HG02981 (cell line): ENCODE results near the gene HP.
"Not testable (repeated sequence)": the region's sequence is repeated elsewhere in the genome, so short reads cannot be mapped to it uniquely, and the experiment has no call there.

ENCODE experiments used
- ATAC-seq: cut with Tn5 transposase; IDR thresholded peaks from one replicate; pipeline ENCODE4 v1.9.1; 2021; ENCODE audit warnings: mild to moderate bottlenecking, moderate library complexity; ENCODE audit not compliant: unreplicated experiment

The HP gene

GRCh38 chr16:72054254-72054847 is at the start of gene HP:
Gene HP (plus strand): TSS chr16:72054505. CDS start chr16:72054653, 148 bp downstream.
- ATAC-seq: not testable (repeated sequence)

- not testable (repeated sequence) for ATAC-seq
Observed at GRCh38 chr16:72008065-72008423, 46.3 kb upstream of the HP start.

DNA sequence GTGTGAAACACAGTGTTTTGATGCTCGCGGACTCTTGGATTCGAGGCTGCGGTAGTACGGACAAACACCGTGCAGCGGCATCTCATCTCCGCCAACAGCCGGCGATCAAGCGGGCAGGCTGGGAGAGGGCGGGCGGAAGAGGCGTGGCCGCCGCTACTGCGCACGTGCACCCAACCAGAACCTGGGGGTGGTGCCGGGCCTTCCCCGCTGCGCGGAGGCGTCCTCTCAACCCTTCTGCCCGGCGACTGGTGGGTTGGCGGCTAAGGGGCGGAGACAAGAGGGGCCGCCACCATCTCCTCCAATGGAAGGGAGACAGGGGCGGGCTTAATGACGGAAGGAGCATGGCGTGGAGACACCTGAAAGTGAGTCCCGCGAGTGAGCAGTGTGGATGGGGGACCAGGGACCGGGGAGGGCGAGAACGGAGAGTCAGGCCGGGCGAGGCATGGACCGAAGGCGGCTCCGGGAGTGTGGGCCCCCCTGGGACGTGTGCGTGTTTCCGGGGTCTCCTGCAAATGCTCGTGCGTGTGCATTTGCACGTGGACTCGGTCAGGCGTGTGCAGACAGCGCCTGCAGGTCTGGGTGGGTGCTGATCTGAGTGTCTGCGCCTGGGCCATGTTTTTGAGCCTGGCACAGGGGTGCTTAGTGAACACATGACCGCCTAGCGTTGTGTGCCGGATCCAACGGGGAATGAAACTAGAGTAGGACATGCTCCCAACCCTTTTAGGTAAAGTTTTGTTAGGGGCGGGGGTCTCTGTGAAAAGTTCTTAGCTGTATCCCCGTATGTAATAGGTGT is 45.7 kb upstream of the HP start, which contains the start of gene DHODH:
DHODH (plus strand) TSS at position 321 of the 793 bp plus-strand sequence; CDS start at position 342, 21 bp downstream.
- ATAC-seq: peak; percentile 99

DNA sequence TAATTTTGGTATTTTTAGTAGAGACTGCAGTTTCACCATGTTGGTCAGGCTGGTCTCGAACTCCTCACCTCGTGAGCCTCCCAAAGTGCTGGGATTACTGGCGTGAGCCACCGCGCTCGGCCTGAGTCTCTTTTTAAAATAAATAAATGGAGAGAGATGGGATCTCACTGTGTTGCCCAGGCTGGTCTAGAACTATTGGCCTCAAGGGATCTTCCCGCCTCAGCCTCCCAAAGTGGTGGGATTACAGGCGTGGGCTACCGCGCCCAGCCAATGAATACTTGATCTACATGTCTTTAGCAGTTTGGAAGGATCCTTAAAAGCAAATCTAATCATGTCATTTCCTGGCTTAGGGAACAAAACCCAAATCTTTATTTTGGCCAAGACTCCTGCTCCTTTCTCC is 44.5 kb upstream of the HP start:
- ATAC-seq: no peak

GRCh38 chr16:72012607-72013006 is 41.7 kb upstream of the HP start:
- no peak for ATAC-seq

- no peak for ATAC-seq
Observed at GRCh38 chr16:72013389-72013788, 40.9 kb upstream of the HP start.

DNA sequence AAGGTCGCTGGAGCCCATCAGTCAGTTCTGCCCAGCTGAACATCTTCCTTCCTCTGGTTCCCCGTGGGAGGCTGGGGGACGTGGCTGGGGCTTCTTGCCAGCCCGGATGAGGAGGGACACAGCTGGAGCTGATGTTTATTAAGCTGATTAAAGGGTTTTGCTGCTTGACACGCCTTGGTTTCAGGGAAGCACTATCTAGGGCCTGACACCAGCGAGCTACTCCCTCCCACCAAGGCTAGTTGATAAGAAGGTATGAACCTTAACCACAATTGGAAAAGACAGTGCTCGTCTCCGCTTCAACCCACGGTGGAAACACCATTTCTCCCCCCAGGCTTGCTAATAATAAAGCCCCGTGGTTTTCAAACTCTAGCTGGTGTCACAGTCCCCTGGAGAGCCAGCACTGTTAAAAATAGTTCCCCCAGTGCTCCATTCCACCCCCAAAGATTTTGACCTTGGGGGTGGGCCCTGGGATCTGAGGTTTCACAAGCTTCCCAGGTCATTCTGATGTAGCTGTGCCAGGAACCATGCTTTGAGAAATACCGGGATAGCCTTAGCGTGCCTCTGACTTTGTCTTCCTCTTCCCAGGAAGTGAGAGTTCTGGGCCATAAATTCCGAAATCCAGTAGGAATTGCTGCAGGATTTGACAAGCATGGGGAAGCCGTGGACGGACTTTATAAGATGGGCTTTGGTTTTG is 40.3 kb upstream of the HP start:
- no peak for ATAC-seq

- ATAC-seq: no peak
Observed at GRCh38 chr16:72014675-72015074, 39.6 kb upstream of the HP start.

DNA sequence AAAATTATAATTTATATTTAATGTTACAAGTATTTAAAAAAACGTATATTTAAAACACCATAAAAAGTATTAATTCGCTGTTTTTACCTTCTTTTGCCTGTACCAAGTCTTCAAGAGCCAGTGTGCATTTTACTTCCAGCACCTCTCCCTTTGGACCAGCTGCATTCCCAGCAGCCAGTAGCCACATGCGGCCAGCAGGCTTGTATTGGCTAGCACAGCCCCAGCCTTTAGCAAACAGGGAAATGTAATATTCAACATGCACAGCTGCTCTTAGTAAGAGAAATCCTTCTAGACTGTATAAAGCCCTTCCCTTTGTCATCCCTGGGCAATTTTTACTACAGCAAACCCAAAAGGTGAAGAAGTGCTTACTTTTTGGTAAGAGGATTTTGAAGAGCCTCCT is 39.2 kb upstream of the HP start:
- no peak for ATAC-seq

GRCh38 chr16:72018470-72018869 is 35.8 kb upstream of the HP start:
- ATAC-seq: no peak

- no peak for ATAC-seq
Observed at GRCh38 chr16:72021043-72021442, 33.3 kb upstream of the HP start.

DNA sequence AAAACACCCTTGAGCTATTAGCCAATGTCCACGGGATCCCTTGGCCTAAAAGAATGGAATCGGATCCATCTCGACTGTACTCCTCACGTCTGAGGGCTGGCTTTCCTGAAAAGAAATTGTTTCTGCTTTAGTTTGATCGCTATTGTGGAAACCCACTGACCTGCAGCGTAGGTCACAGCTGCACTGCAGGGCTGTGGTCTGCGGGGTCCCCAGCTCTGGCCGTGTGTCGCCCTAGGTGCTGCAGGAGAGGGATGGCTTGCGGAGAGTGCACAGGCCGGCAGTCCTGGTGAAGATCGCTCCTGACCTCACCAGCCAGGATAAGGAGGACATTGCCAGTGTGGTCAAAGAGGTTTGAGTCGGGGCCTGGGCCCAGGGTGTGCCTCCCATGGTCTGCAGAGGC is 32.2 kb upstream of the HP start:
- no peak for ATAC-seq

DNA sequence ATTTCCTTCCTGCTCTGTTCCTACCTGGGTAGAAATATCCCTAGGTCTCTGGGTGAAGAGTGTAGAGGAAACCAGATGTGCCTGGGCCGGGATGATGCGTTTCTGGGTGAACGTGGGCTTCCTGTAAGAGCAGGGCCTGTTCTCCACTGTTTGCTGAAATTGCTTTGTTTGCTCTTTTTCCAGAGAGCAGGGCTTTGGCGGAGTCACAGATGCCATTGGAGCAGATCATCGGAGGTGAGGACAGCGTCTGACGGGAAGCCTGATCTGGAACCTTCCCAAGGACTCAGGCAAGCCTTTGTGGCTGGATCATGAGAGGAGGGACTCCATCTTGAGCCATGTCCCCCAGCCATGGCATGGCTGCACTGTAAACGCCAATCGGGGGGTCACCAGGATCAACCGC is 30.3 kb upstream of the HP start:
- no peak for ATAC-seq

- ATAC-seq: no peak
Observed at GRCh38 chr16:72024862-72025382, 29.4 kb upstream of the HP start.

DNA sequence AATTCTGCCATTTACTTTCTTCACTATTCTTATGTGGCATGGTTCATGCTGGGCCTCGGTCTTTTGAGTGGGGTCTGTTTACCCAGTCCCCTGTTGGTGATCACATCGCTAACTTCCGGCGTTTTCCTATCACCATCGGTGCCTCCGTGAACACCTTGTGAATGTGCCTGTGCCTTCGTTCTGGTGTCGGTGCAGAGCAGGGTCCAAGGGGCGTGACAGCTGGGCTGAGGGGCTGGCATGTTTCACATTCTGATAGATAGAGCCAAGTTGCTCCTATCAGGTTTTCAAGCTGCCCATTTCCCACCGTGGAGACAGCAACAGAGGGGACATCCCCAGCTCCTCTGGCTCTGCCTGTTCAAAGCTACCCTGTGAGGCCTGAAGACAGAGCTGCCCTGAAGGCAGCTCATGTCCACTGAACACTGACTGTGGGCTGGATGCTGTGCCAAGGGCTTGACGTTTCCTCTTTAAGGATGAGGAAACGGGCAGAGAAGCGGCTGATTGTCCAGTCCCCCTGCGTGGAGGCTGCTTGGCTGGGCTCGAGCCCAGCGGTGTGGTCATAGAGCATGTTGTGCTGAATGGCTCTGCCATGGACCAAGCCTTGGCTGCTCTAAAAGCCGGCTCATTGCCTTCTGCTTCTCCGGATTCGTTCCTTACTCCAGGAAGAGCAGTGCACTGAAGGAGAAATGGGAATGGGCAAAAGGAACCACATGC is 28.7 kb upstream of the HP start:
- ATAC-seq: no peak

GRCh38 chr16:72027669-72028378 is 26.5 kb upstream of the HP start:
- ATAC-seq: no peak

DNA sequence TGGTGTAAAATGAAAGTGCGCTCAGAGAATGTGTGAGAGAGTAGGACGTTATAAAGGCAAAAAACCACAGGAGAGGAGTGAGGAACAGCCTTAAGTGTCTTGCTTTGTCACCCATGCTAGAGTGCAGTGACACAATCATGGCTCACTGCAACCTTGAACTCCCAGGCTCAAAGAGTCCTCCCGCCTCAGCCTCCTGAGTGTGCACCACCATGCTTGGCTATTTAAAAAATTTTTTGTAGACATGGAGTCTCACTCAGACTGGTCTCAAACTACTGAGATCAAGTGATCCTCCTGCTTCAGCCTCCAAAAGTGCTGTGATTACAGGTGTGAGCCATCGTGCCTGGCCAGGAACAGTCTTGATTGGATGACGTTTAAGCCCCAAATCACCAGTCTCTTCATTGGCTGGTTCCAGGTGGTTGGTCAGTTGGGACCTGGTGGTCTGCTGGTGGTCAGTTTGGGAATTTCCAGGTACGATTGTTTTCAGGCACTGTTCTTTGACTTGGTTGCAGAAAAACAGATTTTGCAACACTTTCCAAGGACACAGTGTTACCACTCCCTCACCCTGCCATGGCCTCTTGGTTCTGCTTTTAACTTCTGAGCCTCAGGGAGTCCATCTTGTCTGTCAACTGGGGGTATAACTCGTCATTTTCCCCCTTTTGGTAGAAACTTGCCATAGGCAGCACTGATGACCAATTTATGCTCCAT is 24.6 kb upstream of the HP start:
- no peak for ATAC-seq

- ATAC-seq: no peak
Observed at GRCh38 chr16:72033437-72033836, 20.9 kb upstream of the HP start.

DNA sequence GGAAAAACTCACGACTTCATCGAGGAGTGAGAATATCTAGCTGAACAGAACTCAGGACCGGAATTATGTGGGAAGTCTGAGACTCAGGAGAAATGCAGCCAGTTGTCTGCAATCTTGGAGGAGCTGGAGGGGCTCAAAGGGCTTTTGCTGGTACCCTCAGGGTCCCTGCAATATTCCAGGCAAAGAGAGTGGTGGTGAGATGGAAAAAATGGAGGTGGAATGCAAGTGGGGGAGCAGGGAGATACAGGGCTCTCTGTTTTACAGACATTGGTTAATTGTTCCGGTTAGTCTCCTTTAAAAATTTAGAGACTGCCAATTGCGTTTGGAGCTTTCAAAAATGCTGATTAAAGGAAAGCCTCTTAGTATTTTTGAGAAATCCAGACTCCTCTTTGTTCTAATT is 18.2 kb upstream of the HP start:
- ATAC-seq: no peak

DNA sequence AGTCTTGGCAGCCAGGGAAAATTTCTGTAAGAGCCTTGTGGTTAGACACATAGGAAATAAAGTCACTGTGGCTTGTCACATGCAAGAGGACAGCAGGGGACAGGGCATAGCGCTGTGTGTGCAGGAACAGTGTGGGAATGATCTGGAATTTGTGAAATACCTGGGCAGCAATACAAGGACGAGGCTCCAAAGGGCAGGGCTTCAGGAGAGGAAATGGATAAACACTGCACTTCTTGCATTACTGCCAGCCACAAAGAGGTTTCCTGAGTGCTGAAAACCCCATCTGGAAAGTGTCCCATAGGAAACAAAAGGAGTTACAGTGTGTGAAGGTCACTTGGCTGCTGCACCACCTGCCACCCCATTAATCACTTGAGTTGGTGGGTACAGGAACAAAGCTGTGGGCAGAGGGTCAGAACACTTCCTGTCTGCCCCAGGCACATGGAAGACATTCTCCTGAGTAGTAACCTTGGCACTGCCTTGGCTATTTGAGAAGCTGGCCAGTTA is 12.1 kb upstream of the HP start:
- no peak for ATAC-seq
